ENCODE results near the gene SPEF2. TPM values are rescaled to one million over a fixed set of nuclear protein-coding genes. Genes with fewer than 3 reads are reported as not detected.

The SPEF2 gene
- total and polyA plus RNA-seq, 2 of the 13 experiments (the other 11 are each of a cell fraction or from before 2014, with no cell fraction given) = 1.5 to 2.3 TPM

- peak; percentile 68; the same call in 1 of the 2 replicates for TF ChIP-seq ZNF891 (CRISPR knock-in tag; IDR thresholded peaks at IDR 0.05)
- TF ChIP-seq ZNF788 (CRISPR knock-in tag; IDR thresholded peaks at IDR 0.05; ENCODE audit: borderline replicate concordance) = peak; percentile 45; the same call in 1 of the 2 replicates
- TF ChIP-seq HDAC2 (CRISPR knock-in tag; IDR thresholded peaks at IDR 0.05) = peak; percentile 80; the same call in 1 of the 2 replicates
- TF ChIP-seq RORA (CRISPR knock-in tag; IDR thresholded peaks at IDR 0.05) = no peak
- TF ChIP-seq MXD3 (CRISPR knock-in tag; IDR thresholded peaks at IDR 0.05) = 0 out of 2 replicates have a peak, but pooled peaks have one; percentile 27
- no peak for TF ChIP-seq ZBTB42 (CRISPR knock-in tag; IDR thresholded peaks at IDR 0.05)
- peak; percentile 82; the same call in 1 of the 2 replicates for TF ChIP-seq LBX2 (CRISPR knock-in tag; IDR thresholded peaks at IDR 0.05; ENCODE audit: borderline replicate concordance)
- TF ChIP-seq RFX1 (IDR thresholded peaks at IDR 0.05) = peak; percentile 94
- peak; percentile 53 for TF ChIP-seq RBM39 (IDR thresholded peaks at IDR 0.05; ENCODE audit: low read depth, low read length, poor library complexity, severe bottlenecking)
- TF ChIP-seq IRF2 (CRISPR knock-in tag; IDR thresholded peaks at IDR 0.05) = peak; percentile 87; the same call in 1 of the 2 replicates
- TF ChIP-seq ATF5 (CRISPR knock-in tag; IDR thresholded peaks at IDR 0.05; ENCODE audit: low read depth) = no peak
- TF ChIP-seq ZNF746 (CRISPR knock-in tag; IDR thresholded peaks at IDR 0.05) = no peak
- 0 out of 2 replicates have a peak, but pooled peaks have one; percentile 33 for TF ChIP-seq EED (CRISPR knock-in tag; IDR thresholded peaks at IDR 0.05)
- TF ChIP-seq EHMT2 (IDR thresholded peaks at IDR 0.05; ENCODE audit: borderline replicate concordance, low read depth, low read length) = peak; percentile 61; the same call in 1 of the 2 replicates
- TF ChIP-seq ZNF605 (CRISPR knock-in tag; IDR thresholded peaks at IDR 0.05) = peak; percentile 56; the same call in 1 of the 2 replicates
- 0 out of 2 replicates have a peak, but pooled peaks have one; percentile 75 for TF ChIP-seq ZNF430 (CRISPR knock-in tag; IDR thresholded peaks at IDR 0.05)
- TF ChIP-seq DZIP1 (CRISPR knock-in tag; IDR thresholded peaks at IDR 0.05) = 0 out of 2 replicates have a peak, but pooled peaks have one; percentile 14
- TF ChIP-seq SRSF1 (optimal IDR thresholded peaks at IDR 0.05; ENCODE audit: low read depth, low read length) = peak; percentile 46
- TF ChIP-seq ADNP (CRISPR knock-in tag; IDR thresholded peaks at IDR 0.05) = no peak
- peak; percentile 81; the same call in 2 of the 3 replicates for TF ChIP-seq MXI1 (IDR thresholded peaks at IDR 0.05; ENCODE audit: borderline replicate concordance, low read depth, low read length)
- no peak for TF ChIP-seq WIZ (CRISPR knock-in tag; IDR thresholded peaks at IDR 0.05)
- TF ChIP-seq ZSCAN25 (CRISPR knock-in tag; IDR thresholded peaks at IDR 0.05) = no peak
- no peak for TF ChIP-seq GTF2F1 (IDR thresholded peaks at IDR 0.05; ENCODE audit: low read length)
- peak; percentile 67 for TF ChIP-seq GATAD2A (CRISPR knock-in tag; IDR thresholded peaks at IDR 0.05)
- no peak for TF ChIP-seq PREB (CRISPR knock-in tag; IDR thresholded peaks at IDR 0.05)
Measured at GRCh38 chr5:35617435-35618303, at the start of gene SPEF2 (continued).
